NCI-H345 treated with DMSO at 0.1 percent for 48 hours (cell line): ENCODE data around the gene DDRGK1.
A peak's percentile ranks its signal among the peaks of the same experiment; 100 is the strongest.

Experiments used
- DNase-seq: peaks from one replicate; lab custom pipeline; 2025; ENCODE audit not compliant: unreplicated experiment; lab: John Stamatoyannopoulos, UW

DDRGK1 gene

GRCh38 chr20:3235666-3236324, 31.3 kb upstream of the DDRGK1 start:
- DNase-seq: no peak

GRCh38 chr20:3233991-3234498, 29.6 kb upstream of the DDRGK1 start:
- DNase-seq: no peak

- no peak for DNase-seq
Measured at GRCh38 chr20:3233131-3233990, 28.9 kb upstream of the DDRGK1 start.

- no peak for DNase-seq
Measured at GRCh38 chr20:3231889-3232588, 27.6 kb upstream of the DDRGK1 start.

GRCh38 chr20:3231116-3231515, 26.6 kb upstream of the DDRGK1 start:
- DNase-seq: no peak

- DNase-seq: no peak
Measured at GRCh38 chr20:3229798-3230197, 25.3 kb upstream of the DDRGK1 start.

GRCh38 chr20:3229158-3229557, 24.7 kb upstream of the DDRGK1 start:
- no peak for DNase-seq

- DNase-seq: no peak
Measured at GRCh38 chr20:3228750-3229032, 24.2 kb upstream of the DDRGK1 start.

GRCh38 chr20:3227936-3228749, 23.7 kb upstream of the DDRGK1 start:
- no peak for DNase-seq

GRCh38 chr20:3227506-3227905, 23.0 kb upstream of the DDRGK1 start:
- no peak for DNase-seq

- DNase-seq: no peak
Measured at GRCh38 chr20:3226864-3227263, 22.4 kb upstream of the DDRGK1 start.

- no peak for DNase-seq
Measured at GRCh38 chr20:3226093-3226492, 21.6 kb upstream of the DDRGK1 start.

GRCh38 chr20:3224681-3225421, 20.4 kb upstream of the DDRGK1 start:
- no peak for DNase-seq

GRCh38 chr20:3223994-3224680, 19.7 kb upstream of the DDRGK1 start:
- DNase-seq: no peak

- DNase-seq: no peak
Measured at GRCh38 chr20:3223651-3223993, 19.1 kb upstream of the DDRGK1 start.

- DNase-seq: peak; percentile 97
Measured at GRCh38 chr20:3222635-3223600, 18.4 kb upstream of the DDRGK1 start.

GRCh38 chr20:3221398-3222226, 17.1 kb upstream of the DDRGK1 start:
- DNase-seq: no peak
